HG02623 (cell line): ENCODE measurements around the gene WDR43.

Source experiments
- ATAC-seq: cut with Tn5 transposase; IDR thresholded peaks from one replicate; pipeline ENCODE4 v1.9.1; 2021; ENCODE audit warnings: moderate library complexity; ENCODE audit not compliant: unreplicated experiment

WDR43 gene

DNA sequence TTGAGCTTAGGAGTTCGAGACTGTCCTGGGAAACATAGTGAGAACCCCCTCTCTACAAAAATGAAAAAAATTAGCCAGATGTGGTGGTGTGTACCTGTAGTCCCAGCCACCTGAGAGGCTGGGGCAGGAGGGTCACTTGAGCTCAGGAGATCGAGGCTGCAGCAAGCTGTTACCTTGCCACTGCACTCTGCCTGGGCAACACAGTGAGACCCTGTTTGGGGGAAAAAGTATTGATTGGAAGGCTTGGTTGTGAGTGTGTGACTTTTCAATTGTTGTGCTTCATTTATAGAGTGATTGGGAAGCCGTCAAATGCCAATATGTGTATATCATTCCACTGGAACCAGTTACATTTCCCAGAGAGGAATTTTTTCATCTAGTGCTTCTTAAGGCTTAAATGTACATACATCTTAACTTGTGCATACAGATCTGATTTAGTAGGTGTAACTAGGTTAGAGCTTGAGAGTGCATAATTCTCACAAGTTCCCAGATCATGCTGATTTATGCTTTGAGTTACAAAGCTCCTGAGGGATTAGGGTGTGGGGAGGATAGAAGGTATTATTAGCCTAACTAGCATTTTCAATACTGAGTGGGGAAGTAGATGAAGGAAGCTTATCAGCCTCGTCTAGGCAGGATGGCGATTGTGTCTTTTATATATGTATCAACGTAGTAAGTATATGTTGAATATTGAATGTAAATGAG lies 15.3 kb downstream of the WDR43 start:
- ATAC-seq: no peak

DNA sequence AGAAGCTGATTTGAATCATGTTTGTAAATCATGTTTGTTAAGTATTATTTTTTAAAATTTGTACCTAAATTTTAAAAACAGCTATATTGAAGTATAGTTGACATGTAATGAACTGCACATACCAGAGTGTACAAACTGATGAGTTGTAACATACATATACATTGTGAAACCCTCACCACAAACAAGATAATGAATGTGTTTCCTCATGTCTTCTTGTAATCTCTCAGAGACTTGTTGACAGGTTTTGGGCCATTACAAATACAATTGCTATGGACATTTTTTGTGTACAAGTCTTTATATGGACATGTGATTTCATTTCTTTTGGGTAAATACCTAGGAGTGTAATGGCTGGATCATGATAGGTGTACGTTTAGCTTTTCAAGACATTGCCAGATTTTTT lies 21.5 kb downstream of the WDR43 start:
- no peak for ATAC-seq

DNA sequence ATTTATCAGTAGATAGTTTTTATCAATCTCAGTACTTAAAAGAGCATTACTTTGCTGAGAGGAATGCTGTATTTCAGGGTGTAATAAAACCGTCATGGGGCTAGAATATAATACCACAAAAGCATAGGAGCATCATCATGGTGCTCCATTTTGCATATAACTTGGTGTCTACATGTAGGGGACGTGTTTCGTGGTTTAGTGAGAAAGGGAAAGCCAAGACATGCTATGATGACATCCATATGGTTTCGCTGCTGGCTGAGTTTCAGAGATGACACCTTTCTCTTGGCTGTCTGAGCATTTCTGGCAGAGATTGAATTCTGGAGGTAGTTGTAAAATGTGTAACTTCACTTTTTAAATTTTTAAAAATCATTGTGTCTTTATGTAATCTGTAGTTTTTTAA lies 32.4 kb downstream of the WDR43 start:
- ATAC-seq: no peak

DNA sequence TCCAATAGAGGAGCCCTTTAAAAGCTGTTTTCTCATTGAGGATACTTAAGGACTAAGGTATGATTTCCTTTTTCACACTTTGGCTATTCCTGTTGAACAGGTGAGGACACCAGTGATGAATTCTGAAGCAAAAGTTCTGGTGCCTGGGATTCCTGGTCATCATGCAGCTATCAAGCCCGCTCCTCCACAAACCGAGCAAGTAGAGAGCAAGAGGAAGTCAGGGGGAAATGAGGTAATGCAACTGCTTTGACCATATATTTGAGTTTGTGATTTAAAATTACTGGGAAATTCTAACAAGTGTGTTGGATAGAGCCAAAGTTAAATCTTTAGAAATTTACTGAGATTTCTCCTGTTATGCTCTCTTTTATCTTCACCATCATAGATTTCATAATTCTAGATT lies 33.0 kb downstream of the WDR43 start:
- ATAC-seq: no peak

DNA sequence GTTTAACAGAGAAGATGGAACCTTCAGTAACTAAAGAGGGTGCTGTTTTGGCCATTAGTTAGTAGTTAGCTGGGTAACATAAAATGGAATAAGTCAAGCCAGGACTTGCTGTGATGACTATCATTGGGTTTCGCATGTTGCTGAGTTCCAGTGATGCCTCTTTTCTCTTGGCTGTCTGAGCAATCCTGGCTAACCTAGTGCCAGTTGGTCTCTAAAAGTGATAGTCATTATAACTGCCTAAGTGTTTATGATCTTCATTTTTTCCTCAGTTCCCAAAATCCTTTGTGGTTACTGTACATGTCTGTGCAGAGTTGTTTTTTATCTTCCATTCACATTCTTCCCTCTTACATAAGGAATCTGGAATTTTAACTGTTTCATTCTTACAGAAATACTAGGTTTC lies 33.4 kb downstream of the WDR43 start:
- no peak for ATAC-seq

DNA sequence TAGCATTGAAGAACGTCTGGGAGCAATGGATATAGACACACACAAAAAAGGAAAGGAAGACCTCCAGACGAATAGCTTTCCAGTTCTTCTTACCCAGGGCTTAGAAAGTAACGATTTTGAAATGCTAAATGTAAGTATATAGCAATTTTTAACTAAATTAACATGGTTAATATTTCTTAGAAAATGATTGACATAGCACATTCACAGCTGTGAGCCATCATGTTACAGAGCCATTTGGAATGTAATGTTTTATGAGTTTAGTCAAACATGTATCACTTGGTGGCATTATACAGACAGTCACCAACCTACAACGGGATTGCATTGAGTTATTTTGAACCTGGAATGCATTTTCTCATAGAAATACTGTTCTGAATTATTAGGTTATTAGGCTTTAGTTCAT lies 35.1 kb downstream of the WDR43 start:
- no peak for ATAC-seq

DNA sequence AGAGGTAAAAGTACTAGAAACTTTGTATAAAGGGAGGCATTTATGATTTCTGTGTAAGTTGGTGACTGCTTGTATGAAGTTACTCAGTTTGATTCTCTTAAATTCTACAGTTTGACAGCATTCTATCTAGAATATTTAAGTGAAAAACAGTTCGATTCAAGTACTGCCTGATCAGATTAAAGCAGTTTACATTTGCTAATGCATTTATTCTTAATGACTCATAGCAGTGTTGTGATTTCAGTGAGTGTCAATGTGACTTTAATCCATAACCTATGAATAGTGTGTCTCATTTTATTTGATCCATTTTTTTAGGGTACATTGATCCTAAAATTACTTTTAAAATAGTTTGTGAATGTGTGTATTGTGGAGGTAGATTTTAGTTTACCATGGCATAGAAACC lies 35.7 kb downstream of the WDR43 start:
- ATAC-seq: no peak

DNA sequence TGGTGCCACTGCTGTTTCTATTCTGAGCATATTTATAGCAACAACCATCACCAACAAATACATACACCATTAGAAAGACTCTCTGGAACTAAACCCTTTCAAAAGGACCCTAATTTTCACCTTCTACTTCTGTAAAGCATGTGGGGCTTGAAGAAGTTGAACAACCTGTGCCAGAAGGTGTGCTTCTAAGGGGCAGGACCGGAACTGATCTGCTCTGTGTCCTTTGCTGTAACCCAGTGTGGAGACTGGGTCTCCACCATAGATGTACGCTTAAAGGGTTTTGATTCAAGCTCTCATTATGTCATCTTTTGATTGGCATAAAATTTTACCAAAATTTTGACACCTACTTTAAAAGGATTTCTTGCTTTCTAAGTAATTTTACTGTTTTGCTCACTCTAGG lies 40.3 kb downstream of the WDR43 start:
- ATAC-seq: no peak

DNA sequence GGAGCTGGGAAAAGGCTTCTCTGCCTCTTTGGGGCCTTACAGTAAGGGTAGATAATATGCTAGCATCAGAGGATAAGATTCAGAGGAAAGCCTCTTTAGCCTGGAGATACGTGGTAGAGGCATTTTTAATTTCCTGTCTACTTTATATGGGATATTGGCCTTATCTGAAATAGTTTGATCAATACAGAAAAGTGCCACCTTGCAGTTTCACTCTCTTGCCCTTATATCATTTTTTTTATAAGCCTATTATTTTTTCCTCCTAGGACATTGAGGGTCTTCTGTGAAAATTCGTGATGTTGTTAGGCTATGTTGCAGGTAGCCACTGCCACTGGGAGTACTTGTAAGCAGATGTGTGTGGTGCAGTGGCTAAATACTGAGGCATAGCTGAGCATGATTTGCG lies 46.5 kb downstream of the WDR43 start:
- ATAC-seq: no peak

DNA sequence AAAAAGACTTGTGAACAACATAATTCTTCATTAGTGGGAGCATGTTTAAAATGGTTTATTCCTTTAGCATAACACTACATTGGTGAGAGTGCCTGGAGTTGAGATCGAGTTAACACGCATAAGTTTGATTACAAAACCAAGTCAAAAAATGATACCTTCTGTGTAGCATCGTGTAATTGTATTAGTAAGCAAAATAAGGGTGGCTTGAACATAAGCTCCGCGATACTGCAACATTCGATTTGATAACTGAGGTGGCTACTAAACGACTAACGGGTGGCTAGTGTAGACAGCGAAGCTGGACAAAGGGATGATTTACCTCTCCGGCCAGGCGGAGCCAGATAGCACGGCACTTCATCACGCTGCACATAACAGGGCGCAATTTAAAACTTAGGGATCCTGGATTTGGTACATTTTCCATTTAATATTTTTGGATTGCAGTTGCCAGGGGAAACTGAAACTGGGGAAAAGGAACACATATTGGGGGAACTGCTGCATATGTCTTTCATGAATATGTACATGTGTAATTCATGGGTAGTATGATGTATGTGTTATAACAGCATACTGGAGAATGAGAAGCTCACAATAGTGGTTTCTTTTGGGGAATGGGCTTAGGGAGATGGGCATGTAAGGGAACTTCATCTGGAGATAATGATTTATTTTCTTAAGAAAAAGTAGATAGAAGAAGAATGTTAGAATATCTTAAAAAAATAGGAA lies 50.2 kb downstream of the WDR43 start:
- no peak for ATAC-seq

DNA sequence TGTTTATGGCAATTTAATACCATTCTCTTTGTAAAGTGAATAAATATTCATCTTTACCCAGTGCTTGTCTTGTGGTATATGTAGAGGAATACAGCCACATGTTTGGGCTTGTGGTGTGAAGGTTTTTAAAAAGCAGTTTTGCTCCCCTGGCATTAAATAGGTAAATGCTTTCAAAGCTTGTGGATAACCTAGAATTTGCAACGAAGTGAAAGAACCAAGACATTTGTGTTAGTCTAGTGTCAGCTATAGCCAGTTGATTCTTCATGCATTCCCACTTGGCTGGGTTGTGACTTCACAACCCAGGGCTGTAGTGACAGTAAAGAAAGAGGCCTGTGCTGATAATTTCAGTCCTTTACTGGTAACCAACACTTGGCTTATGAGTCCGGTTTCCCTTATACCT lies 53.7 kb downstream of the WDR43 start:
- no peak for ATAC-seq

DNA sequence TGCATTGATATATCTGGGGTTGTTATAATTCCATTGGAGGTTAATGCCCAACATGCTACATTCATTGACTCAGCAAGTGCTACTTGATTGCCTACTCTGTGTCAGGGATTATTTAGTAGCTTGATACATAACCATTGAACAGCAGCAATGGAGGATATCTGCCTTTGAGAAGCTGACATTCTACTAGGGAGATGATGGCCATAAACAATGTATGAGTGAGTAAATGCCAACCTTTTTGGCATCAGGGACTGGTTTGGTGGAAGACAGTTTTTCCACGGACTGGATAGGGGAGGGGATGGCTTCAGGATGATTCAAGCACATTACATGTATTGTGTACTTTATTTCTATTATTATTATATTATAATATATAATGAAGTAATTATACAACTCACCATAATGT lies 54.7 kb downstream of the WDR43 start:
- no peak for ATAC-seq

DNA sequence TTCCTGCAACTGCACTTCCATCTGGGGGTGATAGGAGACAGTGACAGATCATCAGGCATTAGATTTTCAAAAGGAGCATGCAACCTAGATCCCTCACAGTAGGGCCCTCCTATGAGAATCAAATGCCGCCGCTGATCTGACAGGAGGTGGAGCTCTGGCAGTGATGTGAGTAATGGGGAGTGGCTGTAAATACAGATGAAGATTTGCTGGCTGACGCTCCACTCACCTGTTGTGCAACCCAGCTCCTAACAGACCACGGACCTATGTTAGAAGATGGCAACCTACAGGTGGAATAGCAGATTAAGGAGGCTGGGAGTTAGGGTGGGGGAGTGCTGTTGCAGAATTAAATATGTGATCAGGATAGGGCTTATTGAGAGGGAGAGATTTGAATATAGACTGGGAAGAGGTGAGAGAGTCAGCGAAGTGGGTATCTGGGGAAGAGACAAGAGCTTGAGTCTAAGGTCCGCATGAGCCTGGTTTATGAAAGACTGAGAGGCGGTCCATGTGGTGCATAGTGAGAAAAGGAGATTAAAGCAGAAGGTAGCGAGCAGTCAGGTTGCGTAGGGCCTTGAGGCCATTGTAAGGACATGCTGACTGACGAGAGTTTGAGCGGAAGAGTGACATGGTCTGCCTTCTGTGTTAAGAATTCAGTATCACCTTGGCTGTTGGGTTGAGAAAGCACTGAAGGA lies 55.3 kb downstream of the WDR43 start:
- no peak for ATAC-seq

DNA sequence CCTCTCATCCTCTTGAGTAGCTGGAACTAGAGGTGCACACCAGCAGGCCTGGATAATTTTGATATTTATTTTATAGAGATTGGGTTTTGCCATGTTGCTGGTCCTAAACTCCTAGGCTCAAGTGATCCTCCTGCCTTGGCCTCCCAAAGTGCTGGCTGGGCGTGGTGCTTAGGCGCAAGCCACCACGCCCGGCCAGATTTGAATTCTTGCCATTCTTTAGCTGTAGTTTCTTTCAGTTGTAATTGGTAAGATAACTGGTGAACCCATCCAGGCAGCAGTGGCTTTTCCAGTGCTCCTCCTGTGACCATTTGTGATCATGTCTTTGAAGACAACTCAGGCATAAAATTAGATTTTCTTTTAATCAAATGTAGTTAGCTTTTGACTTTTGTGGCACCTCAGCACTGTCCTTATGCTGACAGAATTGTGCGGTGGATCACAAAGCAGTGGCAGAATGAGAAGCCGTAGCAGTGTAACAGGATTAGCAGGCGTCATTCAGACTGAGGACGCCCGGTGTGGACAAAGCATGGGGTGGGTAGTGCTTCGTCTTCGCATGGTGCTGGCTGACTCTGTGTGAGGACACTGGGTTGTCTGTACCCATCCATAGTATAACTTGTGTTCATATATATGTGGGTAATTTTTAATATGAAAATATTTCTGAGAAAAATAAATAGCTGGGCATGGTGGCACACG lies 56.6 kb downstream of the WDR43 start:
- ATAC-seq: no peak

DNA sequence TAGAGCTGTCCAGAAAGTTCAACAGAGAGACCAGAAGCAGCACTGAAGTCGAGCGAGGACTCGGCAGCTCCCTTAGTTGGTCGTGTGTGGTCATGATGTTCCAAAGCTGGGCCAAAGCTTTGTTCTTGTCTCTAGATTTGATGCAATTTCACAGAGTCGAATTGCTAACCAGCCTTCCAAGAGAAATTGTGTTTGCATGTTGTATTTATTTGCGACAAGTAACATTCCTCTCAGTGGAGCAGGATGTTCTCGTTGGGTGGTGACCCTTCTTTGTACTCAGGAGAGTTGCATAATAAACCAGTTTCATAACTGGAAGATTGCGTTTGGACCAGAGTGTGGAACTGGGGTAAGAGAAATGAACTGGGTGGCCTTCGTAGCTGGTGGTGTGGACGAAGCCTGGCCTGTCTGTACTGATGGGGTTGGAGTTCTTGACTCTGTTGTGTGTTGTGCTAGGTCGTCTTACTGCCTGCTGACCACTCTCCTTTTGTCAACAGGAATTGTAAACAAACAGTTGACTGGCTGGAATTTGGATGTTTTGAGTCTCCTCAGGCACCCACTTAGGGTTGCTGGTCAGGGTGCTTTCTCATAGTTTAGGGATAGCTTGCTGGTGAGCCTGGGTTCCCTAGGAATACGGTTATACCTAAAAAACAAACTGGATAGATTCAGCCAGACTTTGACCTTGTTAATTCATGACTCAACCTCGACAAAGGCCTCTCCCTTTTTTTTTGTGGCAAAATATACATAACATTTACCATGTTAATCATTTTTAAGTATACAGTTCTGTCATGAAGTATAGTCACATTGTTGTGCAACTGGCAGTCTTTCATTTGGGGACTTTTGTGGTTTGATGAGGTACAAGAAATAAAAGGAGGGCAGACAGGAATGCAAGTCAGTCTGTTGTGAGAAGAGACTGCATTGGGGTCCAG lies 57.7 kb downstream of the WDR43 start:
- ATAC-seq: no peak

DNA sequence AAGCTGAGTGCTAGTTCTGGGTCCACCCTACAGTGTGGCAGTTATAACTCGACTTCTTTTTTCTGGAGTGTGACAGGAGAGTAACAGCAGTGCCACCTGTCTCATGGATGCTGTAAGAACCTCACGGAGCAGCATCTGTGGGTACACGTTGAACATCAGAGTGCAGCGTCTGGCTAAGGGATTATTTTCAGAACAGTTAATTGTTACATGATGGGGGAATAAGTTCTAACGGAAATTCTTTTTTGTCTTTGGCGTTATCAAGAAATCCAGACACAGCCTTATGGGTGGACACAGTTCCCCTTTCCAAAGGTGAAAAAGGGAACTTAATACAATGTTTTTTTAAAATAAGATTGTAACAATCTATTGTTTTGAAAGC lies 58.4 kb downstream of the WDR43 start:
- no peak for ATAC-seq

DNA sequence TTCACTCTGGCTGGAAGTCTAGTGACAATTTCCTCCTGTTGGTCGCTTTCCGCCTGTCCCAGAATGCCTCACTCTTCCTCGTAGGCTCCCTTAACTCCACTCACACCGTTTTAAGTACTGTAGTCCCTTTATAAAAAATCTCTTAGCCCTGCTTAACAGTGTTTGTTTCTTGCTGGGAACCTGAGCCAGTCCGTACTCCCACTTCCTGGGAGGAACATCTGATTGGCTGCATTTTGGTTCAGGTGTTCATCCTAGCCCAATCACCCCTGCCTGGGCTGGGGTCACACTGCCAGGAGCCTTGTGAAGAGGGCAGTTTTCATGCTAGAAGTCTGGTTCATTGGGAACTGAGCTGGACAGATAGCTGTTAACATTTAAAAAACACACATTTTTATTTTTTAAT lies 61.0 kb downstream of the WDR43 start:
- no peak for ATAC-seq

DNA sequence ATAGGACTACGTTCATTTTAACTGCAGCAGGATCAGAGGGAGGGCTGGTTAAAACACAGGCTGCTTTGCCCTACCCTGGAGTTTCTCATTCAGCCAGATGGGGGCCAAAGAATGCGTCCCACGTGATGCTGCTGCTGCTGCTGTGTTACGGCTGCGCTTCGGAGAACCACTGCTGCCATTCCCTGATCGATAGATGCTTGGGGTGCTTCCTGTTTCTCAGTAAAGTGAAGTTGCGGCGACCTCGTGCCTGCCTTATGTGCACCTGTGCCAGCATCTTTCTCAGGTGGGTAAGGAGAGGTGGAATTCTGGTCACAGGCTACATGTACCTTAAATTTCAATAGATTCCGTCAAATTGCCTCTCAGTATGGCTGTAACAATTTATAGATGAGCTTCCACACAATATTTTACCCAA lies 62.0 kb downstream of the WDR43 start:
- no peak for ATAC-seq

DNA sequence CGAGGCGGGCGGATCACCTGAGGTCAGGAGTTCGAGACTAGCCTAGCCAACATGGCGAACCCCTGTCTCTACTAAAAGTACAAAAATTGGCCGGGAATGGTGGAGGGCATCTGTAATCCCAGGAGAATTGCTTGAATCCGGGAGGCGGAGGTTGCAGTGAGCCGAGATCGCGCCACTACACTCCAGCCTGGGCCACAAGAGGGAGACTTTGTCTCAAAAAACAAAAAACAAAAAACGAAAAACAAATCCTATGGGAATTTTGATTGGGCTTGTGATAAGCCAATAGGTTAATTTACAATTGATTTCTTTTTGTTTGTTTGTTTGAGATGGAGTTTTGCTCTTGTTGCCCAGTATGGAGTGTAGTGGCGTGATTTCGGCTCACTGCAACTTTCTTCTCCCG lies 62.4 kb downstream of the WDR43 start:
- ATAC-seq: no peak

DNA sequence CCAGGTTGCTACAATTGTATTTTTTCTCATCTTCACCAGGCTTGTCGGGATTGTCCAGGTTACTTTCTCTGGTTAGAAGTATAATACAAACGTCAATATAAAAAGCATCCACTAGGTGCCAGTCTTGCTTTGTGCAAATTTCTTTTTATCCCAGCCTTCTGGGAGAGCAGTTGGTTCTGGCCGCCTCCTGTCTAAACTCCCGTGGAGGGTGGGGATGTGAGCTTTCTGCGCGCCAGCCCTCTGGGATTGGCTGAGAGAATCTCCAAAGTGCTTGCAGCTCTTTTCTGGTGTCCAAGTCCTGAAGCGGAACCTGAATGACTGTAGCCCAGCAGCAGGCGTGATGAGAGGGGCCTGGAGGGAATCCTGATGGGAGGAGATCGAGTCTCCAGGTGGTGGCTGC lies 64.2 kb downstream of the WDR43 start:
- no peak for ATAC-seq

DNA sequence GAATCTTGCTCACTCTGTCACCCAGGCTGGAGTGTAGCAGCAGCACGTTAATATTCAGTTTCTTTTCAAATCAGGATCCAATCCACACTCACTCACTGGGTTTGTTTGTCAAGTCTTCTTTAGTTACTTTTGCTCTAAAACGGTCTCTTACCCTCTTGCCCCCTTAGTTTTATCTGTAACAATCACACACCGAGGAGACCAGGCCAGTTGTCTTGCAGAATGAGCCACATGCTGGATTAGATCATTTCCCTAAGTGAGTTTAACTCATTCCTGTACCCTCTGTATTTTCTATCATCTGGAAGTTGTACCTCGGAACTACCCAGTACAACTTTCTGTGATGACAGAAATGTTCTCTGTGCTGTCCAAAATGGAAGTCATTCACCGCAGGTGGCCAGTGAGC lies 65.9 kb downstream of the WDR43 start:
- ATAC-seq: no peak
